ENCODE measurements around the gene RPTOR.

The RPTOR gene

GRCh38 chr17:80630560-80631120 lies 86.0 kb downstream of the RPTOR start:
- no peaks in the 10 kb centered on the region for H3K9me3 ChIP-seq (ENCODE audit: control insufficient read depth, insufficient read depth, low read length)
- H3K36me3 ChIP-seq (ENCODE audit: control insufficient read depth, insufficient read depth, low read length) = no peaks in the 10 kb centered on the region
- no peaks in the 10 kb centered on the region for H3K27me3 ChIP-seq (ENCODE audit: control insufficient read depth, insufficient read depth, low read length)
- no peak overlapping the region for H3K4me3 ChIP-seq (ENCODE audit: low read depth, low read length)
- peaks cover 2% of the 10 kb centered on the region for H3K4me1 ChIP-seq (ENCODE audit: control insufficient read depth, insufficient read depth, low read length)
- no peak overlapping the region for H3K9ac ChIP-seq (ENCODE audit: low read depth, low read length)

- Histone ChIP-seq H3K4me1 (ENCODE audit: control insufficient read depth, insufficient read depth, low read length) (peaks cover 2% of the 10 kb centered on the region), H3K36me3 (ENCODE audit: control insufficient read depth, insufficient read depth, low read length) (no peaks in the 10 kb centered on the region), H3K27me3 (ENCODE audit: control insufficient read depth, insufficient read depth, low read length) (no peaks in the 10 kb centered on the region), H3K9me3 (ENCODE audit: control insufficient read depth, insufficient read depth, low read length) (no peaks in the 10 kb centered on the region), H3K4me3 (ENCODE audit: low read depth, low read length) (no peak overlapping the region), H3K9ac (ENCODE audit: low read depth, low read length) (no peak overlapping the region)
Observed at GRCh38 chr17:80631142-80632045, 86.8 kb downstream of the RPTOR start.

GRCh38 chr17:80632046-80632581 lies 87.5 kb downstream of the RPTOR start:
- no peaks in the 10 kb centered on the region for H3K9me3 ChIP-seq (ENCODE audit: control insufficient read depth, insufficient read depth, low read length)
- no peak overlapping the region for H3K4me3 ChIP-seq (ENCODE audit: low read depth, low read length)
- H3K36me3 ChIP-seq (ENCODE audit: control insufficient read depth, insufficient read depth, low read length) = no peaks in the 10 kb centered on the region
- H3K27me3 ChIP-seq (ENCODE audit: control insufficient read depth, insufficient read depth, low read length) = no peaks in the 10 kb centered on the region
- peaks cover 2% of the 10 kb centered on the region for H3K4me1 ChIP-seq (ENCODE audit: control insufficient read depth, insufficient read depth, low read length)
- no peak overlapping the region for H3K9ac ChIP-seq (ENCODE audit: low read depth, low read length)

DNA sequence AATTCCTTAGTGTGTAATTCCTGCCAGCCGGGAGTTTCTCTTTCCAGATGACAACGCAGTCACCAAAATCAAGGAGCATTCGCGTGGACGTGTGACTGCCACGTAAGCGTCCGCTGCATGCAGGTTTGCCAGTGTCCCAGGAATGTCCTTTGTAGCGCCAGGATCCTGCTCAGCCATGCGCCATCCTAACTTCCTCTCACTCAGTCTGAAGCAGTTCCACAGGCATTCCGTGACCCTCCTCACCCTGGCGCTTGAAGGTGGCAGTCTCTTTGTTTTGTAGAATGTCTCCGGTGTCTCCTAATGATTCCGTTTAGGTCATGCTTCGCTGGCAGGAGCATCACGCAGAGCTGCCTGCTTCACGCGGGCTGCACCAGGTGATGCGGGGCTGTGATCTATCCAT lies 88.6 kb downstream of the RPTOR start:
- Histone ChIP-seq H3K4me3 (ENCODE audit: low read depth, low read length) (no peak overlapping the region), H3K9me3 (ENCODE audit: control insufficient read depth, insufficient read depth, low read length) (no peaks in the 10 kb centered on the region), H3K27me3 (ENCODE audit: control insufficient read depth, insufficient read depth, low read length) (no peaks in the 10 kb centered on the region), H3K4me1 (ENCODE audit: control insufficient read depth, insufficient read depth, low read length) (peaks cover 2% of the 10 kb centered on the region), H3K36me3 (ENCODE audit: control insufficient read depth, insufficient read depth, low read length) (no peaks in the 10 kb centered on the region), H3K9ac (ENCODE audit: low read depth, low read length) (no peak overlapping the region)

GRCh38 chr17:80633994-80634566 lies 89.4 kb downstream of the RPTOR start:
- Histone ChIP-seq H3K4me3 (ENCODE audit: low read depth, low read length) (no peak overlapping the region), H3K4me1 (ENCODE audit: control insufficient read depth, insufficient read depth, low read length) (peaks cover 2% of the 10 kb centered on the region), H3K9me3 (ENCODE audit: control insufficient read depth, insufficient read depth, low read length) (no peaks in the 10 kb centered on the region), H3K27me3 (ENCODE audit: control insufficient read depth, insufficient read depth, low read length) (no peaks in the 10 kb centered on the region), H3K9ac (ENCODE audit: low read depth, low read length) (no peak overlapping the region), H3K36me3 (ENCODE audit: control insufficient read depth, insufficient read depth, low read length) (no peaks in the 10 kb centered on the region)

DNA sequence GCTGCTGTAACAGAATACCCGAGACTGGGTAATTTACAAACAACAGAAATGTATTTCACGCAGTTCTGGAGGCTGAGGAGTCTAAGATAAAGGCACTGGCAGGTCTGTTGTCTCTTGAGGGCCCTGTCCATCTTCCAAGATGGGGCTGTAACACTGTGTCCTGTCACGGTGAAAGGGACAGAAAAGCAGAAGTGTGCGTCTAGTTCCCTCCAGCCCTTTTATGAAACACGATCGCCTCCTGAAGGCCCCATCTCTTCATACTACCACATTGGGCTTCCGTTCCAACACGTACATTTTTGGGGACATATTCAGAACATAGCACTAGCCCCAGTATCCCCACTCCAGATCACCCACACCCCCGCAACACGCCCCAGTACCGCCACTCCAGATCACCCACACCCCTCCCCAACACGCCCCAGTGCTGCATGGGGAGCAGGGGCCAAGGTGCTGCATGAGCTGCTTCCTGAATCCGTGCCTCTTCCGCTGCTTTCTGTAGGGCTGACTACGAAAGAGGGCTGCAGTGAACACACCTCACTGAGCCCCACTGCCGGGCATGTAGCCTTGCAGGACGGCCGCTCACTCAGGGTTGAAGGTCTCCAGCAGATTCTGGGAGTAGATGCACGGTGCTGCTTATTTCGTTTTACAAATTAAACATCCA lies 91.9 kb downstream of the RPTOR start:
- H3K4me1 ChIP-seq (ENCODE audit: control insufficient read depth, insufficient read depth, low read length) = peaks cover 2% of the 10 kb centered on the region
- no peaks in the 10 kb centered on the region for H3K36me3 ChIP-seq (ENCODE audit: control insufficient read depth, insufficient read depth, low read length)
- no peak overlapping the region for H3K4me3 ChIP-seq (ENCODE audit: low read depth, low read length)
- H3K27me3 ChIP-seq (ENCODE audit: control insufficient read depth, insufficient read depth, low read length) = no peaks in the 10 kb centered on the region
- no peak overlapping the region for H3K9ac ChIP-seq (ENCODE audit: low read depth, low read length)
- no peaks in the 10 kb centered on the region for H3K9me3 ChIP-seq (ENCODE audit: control insufficient read depth, insufficient read depth, low read length)

DNA sequence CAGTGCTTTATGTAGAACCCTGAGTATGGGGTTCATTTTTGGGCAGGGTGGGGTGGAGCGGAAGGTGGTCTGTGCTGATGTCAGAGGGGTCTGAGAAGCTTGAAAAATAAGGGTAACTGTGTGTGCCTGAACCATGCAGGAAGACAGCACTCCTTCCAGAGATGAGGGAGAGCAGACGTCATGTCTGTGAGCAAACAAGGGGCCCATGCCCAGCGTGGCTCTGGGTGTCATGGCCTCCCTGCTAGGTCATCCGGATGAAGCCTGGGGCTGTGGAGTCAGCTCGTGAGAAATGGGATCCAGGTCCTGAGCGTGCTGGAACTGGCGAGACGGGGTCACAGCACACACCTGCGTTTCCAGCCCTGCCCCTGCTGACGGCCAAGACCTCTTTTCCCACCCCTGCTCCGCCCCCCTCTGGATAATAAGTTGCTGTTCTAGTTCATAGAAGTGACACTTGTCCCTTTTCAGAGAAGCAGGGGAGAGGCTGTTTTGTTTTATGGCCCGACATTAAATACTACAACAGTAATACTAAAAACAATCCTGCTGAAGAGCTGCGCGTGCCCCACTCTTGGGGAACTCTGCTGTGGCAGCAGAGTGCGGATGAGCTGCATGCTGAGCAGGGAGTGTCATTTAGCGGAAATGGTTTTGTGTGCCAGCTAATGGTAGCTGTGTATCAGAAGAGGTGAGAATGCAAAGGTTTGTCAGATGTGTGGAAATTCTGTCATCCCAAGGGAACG lies 92.6 kb downstream of the RPTOR start:
- H3K9ac ChIP-seq (ENCODE audit: low read depth, low read length) = no peak overlapping the region

GRCh38 chr17:80639658-80640057 lies 95.0 kb downstream of the RPTOR start:
- no peaks in the 10 kb centered on the region for H3K9me3 ChIP-seq (ENCODE audit: control insufficient read depth, insufficient read depth, low read length)
- H3K9ac ChIP-seq (ENCODE audit: low read depth, low read length) = no peak overlapping the region
- H3K27me3 ChIP-seq (ENCODE audit: control insufficient read depth, insufficient read depth, low read length) = no peaks in the 10 kb centered on the region
- no peaks in the 10 kb centered on the region for H3K36me3 ChIP-seq (ENCODE audit: control insufficient read depth, insufficient read depth, low read length)
- no peaks in the 10 kb centered on the region for H3K4me1 ChIP-seq (ENCODE audit: control insufficient read depth, insufficient read depth, low read length)
- H3K4me3 ChIP-seq (ENCODE audit: low read depth, low read length) = no peak overlapping the region

More for the DNA sequence above, 92.6 kb downstream of the RPTOR start:
- peaks cover 2% of the 10 kb centered on the region for H3K4me1 ChIP-seq (ENCODE audit: control insufficient read depth, insufficient read depth, low read length)
- no peaks in the 10 kb centered on the region for H3K9me3 ChIP-seq (ENCODE audit: control insufficient read depth, insufficient read depth, low read length)
- H3K27me3 ChIP-seq (ENCODE audit: control insufficient read depth, insufficient read depth, low read length) = no peaks in the 10 kb centered on the region
- no peaks in the 10 kb centered on the region for H3K36me3 ChIP-seq (ENCODE audit: control insufficient read depth, insufficient read depth, low read length)
- no peak overlapping the region for H3K4me3 ChIP-seq (ENCODE audit: low read depth, low read length)

GRCh38 chr17:80640366-80641084 lies 95.9 kb downstream of the RPTOR start:
- no peaks in the 10 kb centered on the region for H3K4me1 ChIP-seq (ENCODE audit: control insufficient read depth, insufficient read depth, low read length)

GRCh38 chr17:80643326-80644099 lies 98.9 kb downstream of the RPTOR start:
- no peak overlapping the region for H3K9ac ChIP-seq (ENCODE audit: low read depth, low read length)
- H3K36me3 ChIP-seq (ENCODE audit: control insufficient read depth, insufficient read depth, low read length) = no peaks in the 10 kb centered on the region
- H3K27me3 ChIP-seq (ENCODE audit: control insufficient read depth, insufficient read depth, low read length) = no peaks in the 10 kb centered on the region
- H3K4me1 ChIP-seq (ENCODE audit: control insufficient read depth, insufficient read depth, low read length) = peaks cover 3% of the 10 kb centered on the region
- no peaks in the 10 kb centered on the region for H3K9me3 ChIP-seq (ENCODE audit: control insufficient read depth, insufficient read depth, low read length)
- H3K4me3 ChIP-seq (ENCODE audit: low read depth, low read length) = no peak overlapping the region

More at GRCh38 chr17:80640366-80641084, 95.9 kb downstream of the RPTOR start:
- H3K4me3 ChIP-seq (ENCODE audit: low read depth, low read length) = no peak overlapping the region
- H3K27me3 ChIP-seq (ENCODE audit: control insufficient read depth, insufficient read depth, low read length) = no peaks in the 10 kb centered on the region
- H3K36me3 ChIP-seq (ENCODE audit: control insufficient read depth, insufficient read depth, low read length) = no peaks in the 10 kb centered on the region
- no peak overlapping the region for H3K9ac ChIP-seq (ENCODE audit: low read depth, low read length)
- H3K9me3 ChIP-seq (ENCODE audit: control insufficient read depth, insufficient read depth, low read length) = no peaks in the 10 kb centered on the region

Data from iPS-15b (cell line).